KOPT-K1 (cell line): ENCODE measurements around the gene HPCAL1.

Experiments used
- H3K27ac ChIP-seq: fragments of 200-600 bp; sonication (generic); 2 replicates; pipeline ENCODE4 v1.5.1; 2016; ENCODE audit warnings: antibody characterized with exemption, mild to moderate bottlenecking, low read depth, low read length; ENCODE audit not compliant: poor library complexity, severe bottlenecking
- H3K36me3 ChIP-seq: fragments of 200-600 bp; sonication (generic); 2 replicates; pipeline ENCODE4 v1.5.1; 2017; ENCODE audit warnings: antibody characterized with exemption, mild to moderate bottlenecking, low read length, moderate library complexity; ENCODE audit not compliant: insufficient read depth
- H3K9me3 ChIP-seq: fragments of 200-600 bp; sonication (generic); 2 replicates; pipeline ENCODE4 v1.5.1; 2017; ENCODE audit warnings: antibody characterized with exemption, low read length, mild to moderate bottlenecking; ENCODE audit not compliant: insufficient read depth, poor library complexity, severe bottlenecking

The HPCAL1 gene

DNA sequence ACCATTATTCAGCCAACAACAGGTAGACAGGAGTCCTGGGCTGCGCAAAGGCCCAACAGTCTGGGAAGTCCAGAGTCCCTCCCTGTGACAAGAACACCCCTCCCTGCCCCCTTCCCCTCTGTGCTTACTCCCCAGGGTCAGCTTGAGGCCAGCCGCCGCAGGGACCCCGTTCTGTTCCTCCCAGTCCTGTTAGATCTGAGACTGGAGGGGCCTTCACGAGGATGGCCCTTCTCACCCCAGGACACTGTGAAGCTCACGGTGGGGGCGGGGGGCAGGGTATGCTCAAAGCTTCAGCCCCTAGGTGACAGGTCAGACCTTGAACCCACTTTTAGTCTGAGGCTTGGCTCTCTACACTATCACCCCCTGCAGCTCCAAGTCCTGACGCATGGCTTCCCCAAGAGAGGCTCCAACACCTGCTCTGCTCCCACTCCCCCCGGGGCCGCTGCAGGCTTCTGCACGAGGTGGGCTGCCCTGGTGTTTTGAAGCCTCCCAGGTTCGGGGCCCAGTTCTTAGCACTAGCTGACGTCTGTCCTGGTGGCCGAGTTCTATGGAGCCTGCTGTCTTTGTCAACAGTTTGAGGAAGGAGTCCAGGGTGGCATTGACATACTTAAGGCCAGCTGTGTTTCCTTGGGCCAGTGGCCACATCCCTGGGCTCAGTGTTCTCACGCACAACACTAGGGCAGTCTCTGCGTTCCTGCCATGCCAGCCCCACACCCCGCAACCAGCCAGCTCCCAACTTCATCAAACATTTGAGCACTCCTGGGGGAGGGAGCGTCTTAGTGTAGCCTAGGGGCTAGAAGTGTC lies 37.2 kb upstream of the HPCAL1 start:
- no peak overlapping the region for H3K27ac ChIP-seq
- no peaks in the 10 kb centered on the region for H3K9me3 ChIP-seq
- H3K36me3 ChIP-seq, result no peaks in the 10 kb centered on the region

DNA sequence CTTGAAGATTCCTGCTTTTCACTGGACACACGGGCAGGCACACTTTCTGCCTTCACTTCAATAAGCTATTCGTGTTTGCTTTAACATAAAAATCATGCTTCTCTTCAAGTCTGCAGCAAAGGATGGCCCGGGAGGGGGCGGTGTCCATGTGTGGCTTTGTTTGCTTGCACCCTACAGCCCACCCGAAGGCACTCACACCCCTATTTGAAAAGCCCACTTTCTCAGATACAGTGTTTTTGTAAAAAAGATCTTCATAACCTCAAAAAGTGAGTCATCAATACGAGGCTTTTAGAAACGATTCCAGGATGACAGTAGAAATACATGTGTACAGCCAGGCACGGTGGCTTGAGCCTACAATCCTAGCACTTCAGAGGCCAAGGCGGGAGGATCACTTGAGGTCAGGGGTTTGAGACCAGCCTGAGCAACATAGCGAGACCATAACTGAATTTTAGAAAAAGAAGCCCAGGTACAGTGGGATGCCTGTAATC lies 36.5 kb upstream of the HPCAL1 start:
- Histone ChIP-seq H3K27ac (no peak overlapping the region), H3K36me3 (no peaks in the 10 kb centered on the region), H3K9me3 (no peaks in the 10 kb centered on the region)

DNA sequence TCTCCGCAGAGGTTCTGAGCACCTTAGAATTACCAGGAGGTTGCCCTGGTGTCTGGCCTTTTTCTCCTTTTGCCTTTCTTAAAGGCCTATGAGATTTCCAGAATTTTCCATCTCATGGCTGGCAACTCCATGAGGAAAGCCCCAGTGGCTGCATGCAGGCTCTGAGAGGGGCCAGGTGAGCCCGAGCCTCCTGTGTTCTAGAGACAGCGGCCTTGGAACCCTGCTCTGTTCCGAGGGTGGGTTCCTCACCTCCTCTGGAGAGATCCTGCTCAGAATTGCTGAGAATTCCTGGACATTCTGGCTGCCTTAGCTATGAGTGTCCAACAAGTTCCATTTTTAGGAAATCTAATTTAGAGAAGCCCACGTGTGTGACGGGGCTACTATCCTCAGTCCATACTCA lies 35.7 kb upstream of the HPCAL1 start:
- Histone ChIP-seq H3K27ac (no peak overlapping the region), H3K9me3 (no peaks in the 10 kb centered on the region), H3K36me3 (no peaks in the 10 kb centered on the region)

- Histone ChIP-seq H3K9me3 (no peaks in the 10 kb centered on the region), H3K36me3 (no peaks in the 10 kb centered on the region), H3K27ac (no peak overlapping the region)
These were observed 34.9 kb upstream of the HPCAL1 start for GRCh38 chr2:10267551-10268465.

- Histone ChIP-seq H3K36me3 (no peaks in the 10 kb centered on the region), H3K27ac (no peak overlapping the region), H3K9me3 (no peaks in the 10 kb centered on the region)
These were observed 33.4 kb upstream of the HPCAL1 start for GRCh38 chr2:10269291-10269690.

- Histone ChIP-seq H3K9me3 (no peaks in the 10 kb centered on the region), H3K27ac (no peak overlapping the region), H3K36me3 (no peaks in the 10 kb centered on the region)
These were observed 32.7 kb upstream of the HPCAL1 start for GRCh38 chr2:10269711-10270610.

DNA sequence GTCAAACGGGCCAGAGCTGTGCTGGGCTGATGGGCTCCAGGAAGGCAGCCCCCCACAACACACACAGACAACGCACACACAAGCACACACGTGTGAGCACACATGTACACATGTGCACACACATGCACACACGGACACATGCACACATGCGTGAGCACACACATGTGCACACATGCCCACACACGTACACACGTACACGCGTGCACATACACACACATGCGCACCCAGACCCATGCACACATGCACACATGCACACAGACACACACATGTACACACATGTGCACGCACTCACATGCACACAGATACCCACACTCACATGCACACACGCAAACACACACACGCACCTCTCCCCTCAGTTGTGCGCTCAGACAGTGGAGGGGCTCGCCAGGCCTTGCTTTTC lies 31.2 kb upstream of the HPCAL1 start:
- Histone ChIP-seq H3K27ac (no peak overlapping the region), H3K36me3 (no peaks in the 10 kb centered on the region), H3K9me3 (no peaks in the 10 kb centered on the region)

- no peaks in the 10 kb centered on the region for H3K9me3 ChIP-seq
- H3K27ac ChIP-seq, result no peak overlapping the region
- no peaks in the 10 kb centered on the region for H3K36me3 ChIP-seq
These were observed 30.8 kb upstream of the HPCAL1 start for GRCh38 chr2:10271946-10272345.

- H3K27ac ChIP-seq, result no peak overlapping the region
- H3K9me3 ChIP-seq, result no peaks in the 10 kb centered on the region
- H3K36me3 ChIP-seq, result no peaks in the 10 kb centered on the region
These were observed 30.2 kb upstream of the HPCAL1 start for GRCh38 chr2:10272464-10272863.

DNA sequence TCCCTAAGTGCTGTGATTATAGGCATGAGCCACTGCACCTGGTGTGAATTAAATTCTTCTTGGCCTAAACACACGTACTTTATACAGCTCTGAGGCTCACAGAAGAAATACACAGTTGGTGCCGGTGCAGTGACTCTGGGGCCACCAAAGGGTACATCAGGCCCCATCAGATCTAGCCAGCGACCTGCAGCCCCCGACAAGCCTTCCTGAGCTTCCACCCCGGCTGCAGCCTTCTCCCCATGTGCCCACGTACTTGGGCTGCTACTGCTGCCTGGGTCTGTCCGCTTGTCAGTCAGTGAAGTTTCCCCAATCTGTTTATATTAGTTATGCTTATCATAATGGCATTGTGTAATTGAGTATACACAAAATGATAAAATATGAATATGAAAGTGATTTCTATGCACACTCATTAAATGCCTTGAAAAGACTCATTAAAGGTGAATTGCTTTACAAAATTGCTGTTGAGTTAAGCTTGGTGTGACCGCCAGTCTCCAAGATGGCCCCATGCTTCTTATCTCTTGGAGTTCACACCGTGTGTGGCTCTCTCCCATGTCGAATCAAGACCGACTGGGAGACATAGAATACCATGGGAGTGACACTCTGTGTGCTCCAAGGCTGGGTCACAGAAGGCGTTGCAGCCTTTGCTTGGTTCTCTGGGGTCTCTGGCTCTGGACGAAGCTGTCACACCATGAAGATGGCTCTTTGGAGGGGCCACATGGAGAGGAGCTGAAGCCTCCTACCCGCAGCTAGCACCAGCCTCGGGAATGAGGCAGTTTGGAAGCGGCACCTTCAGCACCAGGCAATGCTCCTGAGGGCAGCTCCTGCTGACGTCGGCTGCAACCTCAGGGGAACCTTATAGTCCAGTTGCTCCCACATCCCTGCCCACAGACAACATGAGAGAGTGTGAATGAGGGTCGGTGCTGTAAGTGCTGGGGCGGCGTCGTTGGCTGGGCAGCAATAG lies 29.2 kb upstream of the HPCAL1 start:
- Histone ChIP-seq H3K36me3 (no peaks in the 10 kb centered on the region), H3K27ac (no peak overlapping the region), H3K9me3 (no peaks in the 10 kb centered on the region)

DNA sequence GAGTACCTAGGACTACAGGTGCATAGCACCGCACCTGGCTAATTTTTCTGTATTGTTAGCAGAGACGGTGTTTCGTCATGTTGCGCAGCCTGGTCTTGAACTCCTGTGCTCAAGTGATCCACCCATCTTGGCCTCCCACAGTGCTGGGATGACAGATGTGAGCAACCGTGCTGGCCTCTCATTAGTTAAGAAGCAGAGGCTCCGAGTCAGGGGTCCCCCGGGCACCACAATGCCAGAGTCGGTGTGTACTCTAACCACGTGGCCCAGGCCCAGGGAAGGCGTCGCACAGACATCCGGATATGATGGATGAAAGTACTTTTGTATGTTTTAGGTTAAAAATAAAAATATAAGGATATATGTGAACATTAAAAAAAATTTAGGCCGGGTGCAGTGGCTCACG lies 28.3 kb upstream of the HPCAL1 start:
- H3K27ac ChIP-seq, result no peak overlapping the region
- H3K36me3 ChIP-seq, result no peaks in the 10 kb centered on the region
- no peaks in the 10 kb centered on the region for H3K9me3 ChIP-seq

DNA sequence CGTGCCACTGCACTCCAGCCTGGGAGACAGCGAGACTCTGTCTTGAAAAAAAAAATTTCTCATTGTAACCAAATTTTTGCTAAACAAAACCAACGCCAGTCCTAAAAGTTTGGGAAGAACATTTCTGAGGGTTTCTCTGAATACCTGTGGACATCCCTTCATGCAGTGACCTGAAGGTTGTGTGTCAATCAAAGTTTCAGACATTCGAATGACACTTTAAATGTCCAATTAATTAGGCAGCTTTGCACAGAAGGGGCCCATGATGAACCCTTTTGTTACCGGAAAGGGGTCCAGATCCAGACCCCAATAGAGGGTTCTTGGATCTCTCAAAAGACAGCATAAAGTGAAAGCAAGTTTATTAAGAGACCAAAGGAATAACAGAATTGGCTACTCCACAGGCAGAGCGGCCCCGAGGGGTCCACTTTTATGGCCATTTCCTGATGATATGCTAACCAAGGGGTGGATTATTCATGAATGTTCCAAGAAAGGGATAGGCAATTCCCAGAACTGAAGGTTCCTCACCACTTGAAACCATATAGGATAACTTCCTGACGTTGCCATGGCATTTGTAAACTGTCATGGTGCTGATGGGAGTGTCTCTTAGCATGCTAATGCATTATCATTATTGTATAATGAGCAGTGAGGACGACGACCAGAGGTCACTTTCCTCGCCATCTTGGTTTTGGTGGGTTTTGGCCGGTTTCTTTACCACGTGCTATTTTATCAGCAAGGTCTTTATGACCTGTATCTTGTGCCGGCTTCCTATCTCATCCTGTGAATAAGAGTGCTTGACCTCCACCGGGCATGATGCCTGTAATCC lies 27.5 kb upstream of the HPCAL1 start:
- no peak overlapping the region for H3K27ac ChIP-seq
- H3K9me3 ChIP-seq, result no peaks in the 10 kb centered on the region
- no peaks in the 10 kb centered on the region for H3K36me3 ChIP-seq
